Hair follicle dermal papilla cell (primary cell): ENCODE data around the gene RBMY1B. TPM values are rescaled to one million over a fixed set of nuclear protein-coding genes. Genes with fewer than 3 reads are reported as not detected.

ENCODE experiments used
- total RNA-seq: library from RNA; depleted of rRNA; stranded (reverse); fragments of >200 nt; gene quantifications from 2 replicates; pipeline ENCODE4 v1.2.3, GENCODE V29; 2012

RBMY1B gene
- not detected in 2 replicates for total RNA-seq

DNA sequence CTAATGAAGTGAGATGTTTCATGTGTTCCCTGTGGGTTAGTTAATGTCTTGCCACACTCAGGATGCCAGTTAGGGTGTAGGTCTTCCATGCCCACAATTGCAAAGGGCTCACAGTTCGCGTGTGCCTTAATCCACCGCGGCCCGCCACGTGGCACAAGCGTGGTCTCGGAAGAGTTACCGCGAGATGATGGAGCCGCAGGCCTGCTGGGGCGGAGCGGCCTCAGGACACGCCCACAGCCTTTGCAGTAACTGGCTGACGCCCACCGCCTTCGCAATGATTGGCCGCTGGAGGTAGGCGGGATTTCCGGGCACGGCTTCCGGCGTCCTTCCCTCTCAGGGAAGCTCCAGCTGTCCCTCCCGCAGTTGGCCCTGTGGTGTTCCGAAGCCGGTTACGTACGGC, at the start of gene RBMY1B:
Gene RBMY1B (plus strand): TSS at position 301 of the 400 bp plus-strand sequence. CDS start 2,013 bp downstream, outside the sequence.

DNA sequence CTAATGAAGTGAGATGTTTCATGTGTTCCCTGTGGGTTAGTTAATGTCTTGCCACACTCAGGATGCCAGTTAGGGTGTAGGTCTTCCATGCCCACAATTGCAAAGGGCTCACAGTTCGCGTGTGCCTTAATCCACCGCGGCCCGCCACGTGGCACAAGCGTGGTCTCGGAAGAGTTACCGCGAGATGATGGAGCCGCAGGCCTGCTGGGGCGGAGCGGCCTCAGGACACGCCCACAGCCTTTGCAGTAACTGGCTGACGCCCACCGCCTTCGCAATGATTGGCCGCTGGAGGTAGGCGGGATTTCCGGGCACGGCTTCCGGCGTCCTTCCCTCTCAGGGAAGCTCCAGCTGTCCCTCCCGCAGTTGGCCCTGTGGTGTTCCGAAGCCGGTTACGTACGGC, 23.4 kb downstream of the RBMY1B start, which contains the start of gene RBMY1A1:
Gene RBMY1A1 (plus strand): TSS at position 301 of the 400 bp plus-strand sequence. CDS start 2,013 bp downstream, outside the sequence.

Other genes with a start within 250 kb of the RBMY1B start
- gene RBMY1A1, start 23.5 kb downstream of the RBMY1B start, total RNA-seq, result not detected in 2 replicates